ENCODE measurements around the gene NAPEPLD. TPM values are rescaled to one million over a fixed set of nuclear protein-coding genes. Genes with fewer than 3 reads are reported as not detected.
"Not testable (repeated sequence)": the region's sequence is repeated elsewhere in the genome, so short reads cannot be mapped to it uniquely, and the experiment has no call there.

The NAPEPLD gene
- polyA plus RNA-seq, 4 donors, result 8.9 to 62.0 (median 18.1) TPM

DNA sequence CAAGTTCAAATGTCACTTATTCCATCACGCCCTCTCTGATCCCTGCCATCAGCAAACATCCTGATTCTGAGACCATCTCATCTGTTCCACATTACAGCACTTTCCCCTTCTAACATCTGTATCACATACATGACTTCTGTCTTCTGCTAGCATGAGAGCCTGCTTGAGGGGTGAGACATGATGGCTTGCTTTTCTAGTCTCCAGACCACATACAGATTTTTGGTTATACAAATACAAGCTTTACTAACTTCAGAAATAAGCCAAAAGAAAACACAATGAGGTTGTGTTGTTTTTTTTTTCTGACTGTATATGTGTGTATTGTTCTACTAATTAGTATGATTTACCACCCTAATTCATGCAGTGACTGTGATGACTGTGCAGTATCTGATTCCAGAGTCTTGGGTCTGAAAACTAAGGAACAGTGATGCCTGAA, 34.3 kb downstream of the NAPEPLD start:
- WGBS, 3 donors, result 85 to 94% (median 91%) methylated on average over 1 of the region's 1 CpG
- H3K4me1 ChIP-seq (ENCODE audit: control insufficient read depth in 3 of 3, insufficient read depth in 2 of 3, low read depth in 1 of 3, low read length in 2 of 3), result no peaks in the 10 kb centered on the region
- DNase-seq (no peak), FAIRE-seq (no peak)
- no peaks in the 10 kb centered on the region for H3K27me3 ChIP-seq (ENCODE audit: control insufficient read depth in 3 of 3, insufficient read depth in 3 of 3, low read length in 3 of 3)
- no peak overlapping the region for H3K4me3 ChIP-seq (ENCODE audit: low read depth in 1 of 3, low read length in 3 of 3)
- no peaks in the 10 kb centered on the region for H3K9me3 ChIP-seq (ENCODE audit: control insufficient read depth in 2 of 2, insufficient read depth in 1 of 2, low read depth in 1 of 2, low read length in 1 of 2)
- H3K27ac ChIP-seq (ENCODE audit: low read depth in 1 of 3, low read length in 2 of 3), result no peak overlapping the region
- peaks cover 2 to 19% (median 7%) of the 10 kb centered on the region in 3 donors for H3K36me3 ChIP-seq (ENCODE audit: control insufficient read depth in 3 of 3, insufficient read depth in 2 of 3, low read depth in 1 of 3, low read length in 3 of 3)

GRCh38 chr7:103113164-103113563, 35.7 kb downstream of the NAPEPLD start:
- DNase-seq (no peak), FAIRE-seq (no peak)
- WGBS, 3 donors, result 95 to 97% (median 96%) methylated on average over 2 of the region's 2 CpGs
- Histone ChIP-seq H3K27ac (ENCODE audit: low read depth in 1 of 3, low read length in 2 of 3) (no peak overlapping the region), H3K9me3 (ENCODE audit: control insufficient read depth in 2 of 2, insufficient read depth in 1 of 2, low read depth in 1 of 2, low read length in 1 of 2) (no peaks in the 10 kb centered on the region), H3K4me1 (ENCODE audit: control insufficient read depth in 3 of 3, insufficient read depth in 2 of 3, low read depth in 1 of 3, low read length in 2 of 3) (no peaks in the 10 kb centered on the region), H3K27me3 (ENCODE audit: control insufficient read depth in 3 of 3, insufficient read depth in 3 of 3, low read length in 3 of 3) (no peaks in the 10 kb centered on the region), H3K36me3 (ENCODE audit: control insufficient read depth in 3 of 3, insufficient read depth in 2 of 3, low read depth in 1 of 3, low read length in 3 of 3) (peaks cover 2 to 19% (median 4%) of the 10 kb centered on the region in 3 donors), H3K4me3 (ENCODE audit: low read depth in 1 of 3, low read length in 3 of 3) (no peak overlapping the region)

- H3K27me3 ChIP-seq (ENCODE audit: control insufficient read depth in 3 of 3, insufficient read depth in 3 of 3, low read length in 3 of 3); H3K27ac ChIP-seq (ENCODE audit: low read depth in 1 of 3, low read length in 2 of 3); H3K4me3 ChIP-seq (ENCODE audit: low read depth in 1 of 3, low read length in 3 of 3); H3K9me3 ChIP-seq (ENCODE audit: control insufficient read depth in 2 of 2, insufficient read depth in 1 of 2, low read depth in 1 of 2, low read length in 1 of 2); FAIRE-seq; H3K4me1 ChIP-seq (ENCODE audit: control insufficient read depth in 3 of 3, insufficient read depth in 2 of 3, low read depth in 1 of 3, low read length in 2 of 3); DNase-seq: not testable (repeated sequence)
- peaks cover 0 to 18% (median 11%) of the 10 kb centered on the region in 3 donors for H3K36me3 ChIP-seq (ENCODE audit: control insufficient read depth in 3 of 3, insufficient read depth in 2 of 3, low read depth in 1 of 3, low read length in 3 of 3)
- 65 to 92% (median 83%) methylated on average over 6 of the region's 6 CpGs for WGBS, 3 donors
Measured at GRCh38 chr7:103106703-103107070, 42.2 kb downstream of the NAPEPLD start.

- no peaks in the 10 kb centered on the region for H3K27me3 ChIP-seq (ENCODE audit: control insufficient read depth in 3 of 3, insufficient read depth in 3 of 3, low read length in 3 of 3)
- H3K4me3 ChIP-seq (ENCODE audit: low read depth in 1 of 3, low read length in 3 of 3), result no peak overlapping the region
- H3K4me1 ChIP-seq (ENCODE audit: control insufficient read depth in 3 of 3, insufficient read depth in 2 of 3, low read depth in 1 of 3, low read length in 2 of 3), result peaks cover 0 to 3% (median 0%) of the 10 kb centered on the region in 3 donors
- no peak for DNase-seq
- H3K9me3 ChIP-seq (ENCODE audit: control insufficient read depth in 2 of 2, insufficient read depth in 1 of 2, low read depth in 1 of 2, low read length in 1 of 2), result no peaks in the 10 kb centered on the region
- 72 to 92% (median 88%) methylated on average over 12 of the region's 12 CpGs for WGBS, 3 donors
- no peak overlapping the region for H3K27ac ChIP-seq (ENCODE audit: low read depth in 1 of 3, low read length in 2 of 3)
- no peak for FAIRE-seq
- H3K36me3 ChIP-seq (ENCODE audit: control insufficient read depth in 3 of 3, insufficient read depth in 2 of 3, low read depth in 1 of 3, low read length in 3 of 3), result peaks cover 0 to 18% (median 11%) of the 10 kb centered on the region in 3 donors
Measured at GRCh38 chr7:103106005-103106702, 42.7 kb downstream of the NAPEPLD start.

DNA sequence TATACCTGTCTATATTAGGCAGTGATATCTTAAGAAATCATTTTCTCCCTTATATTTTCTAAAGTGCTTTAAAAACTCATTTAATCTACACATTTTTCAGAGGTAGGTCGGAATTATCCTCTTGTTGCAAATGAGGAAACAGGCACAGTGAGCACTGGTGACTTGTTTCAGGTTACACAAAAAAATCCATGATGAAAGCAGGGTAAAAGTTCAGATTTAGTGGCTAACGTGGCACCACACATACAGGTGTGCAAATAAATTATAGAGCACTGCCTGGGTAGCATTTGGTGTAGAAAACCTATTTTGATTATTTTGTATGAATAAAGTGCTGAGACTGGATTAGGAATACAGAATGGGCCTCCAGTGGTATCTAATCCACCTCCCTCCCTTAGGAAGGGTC, 47.4 kb downstream of the NAPEPLD start:
- no peak for DNase-seq
- peaks cover 0 to 20% (median 14%) of the 10 kb centered on the region in 3 donors for H3K36me3 ChIP-seq (ENCODE audit: control insufficient read depth in 3 of 3, insufficient read depth in 2 of 3, low read depth in 1 of 3, low read length in 3 of 3)
- peaks cover 0 to 3% (median 0%) of the 10 kb centered on the region in 3 donors for H3K4me1 ChIP-seq (ENCODE audit: control insufficient read depth in 3 of 3, insufficient read depth in 2 of 3, low read depth in 1 of 3, low read length in 2 of 3)
- no peak for FAIRE-seq
- no peaks in the 10 kb centered on the region for H3K27me3 ChIP-seq (ENCODE audit: control insufficient read depth in 3 of 3, insufficient read depth in 3 of 3, low read length in 3 of 3)
- H3K9me3 ChIP-seq (ENCODE audit: control insufficient read depth in 2 of 2, insufficient read depth in 1 of 2, low read depth in 1 of 2, low read length in 1 of 2), result no peaks in the 10 kb centered on the region
- H3K27ac ChIP-seq (ENCODE audit: low read depth in 1 of 3, low read length in 2 of 3), result no peak overlapping the region
- WGBS, 3 donors, result 41 to 61% (median 42%) methylated on average over 2 of the region's 2 CpGs
- H3K4me3 ChIP-seq (ENCODE audit: low read depth in 1 of 3, low read length in 3 of 3), result no peak overlapping the region

GRCh38 chr7:103100348-103100747, 48.6 kb downstream of the NAPEPLD start:
- 62 to 73% (median 67%) methylated on average over 3 of the region's 3 CpGs for WGBS, 3 donors
- H3K27ac ChIP-seq (ENCODE audit: low read depth in 1 of 3, low read length in 2 of 3), result no peak overlapping the region
- no peak for FAIRE-seq

DNA sequence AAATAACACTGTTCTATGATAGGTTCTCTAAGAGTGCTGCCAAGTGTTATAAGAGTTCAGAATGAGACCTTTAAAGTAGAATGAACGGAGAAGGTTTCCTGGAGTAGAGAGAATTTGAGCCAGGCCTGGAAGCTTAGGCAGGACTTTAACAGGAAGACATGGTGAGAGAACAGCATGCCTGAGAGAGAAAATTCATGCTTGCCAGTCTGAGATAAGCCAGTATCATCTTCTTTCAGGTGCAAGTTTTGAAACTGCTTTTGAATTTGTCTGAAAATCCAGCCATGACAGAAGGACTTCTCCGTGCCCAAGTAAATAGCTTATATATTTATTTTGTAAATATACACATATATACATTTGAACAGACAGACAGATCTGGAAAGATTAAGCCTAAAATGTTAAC, 51.9 kb downstream of the NAPEPLD start:
- Histone ChIP-seq H3K9me3 (ENCODE audit: control insufficient read depth in 2 of 2, insufficient read depth in 1 of 2, low read depth in 1 of 2, low read length in 1 of 2) (no peaks in the 10 kb centered on the region), H3K27ac (ENCODE audit: low read depth in 1 of 3, low read length in 2 of 3) (no peak overlapping the region), H3K27me3 (ENCODE audit: control insufficient read depth in 3 of 3, insufficient read depth in 3 of 3, low read length in 3 of 3) (no peaks in the 10 kb centered on the region), H3K4me1 (ENCODE audit: control insufficient read depth in 3 of 3, insufficient read depth in 2 of 3, low read depth in 1 of 3, low read length in 2 of 3) (no peaks in the 10 kb centered on the region), H3K4me3 (ENCODE audit: low read depth in 1 of 3, low read length in 3 of 3) (no peak overlapping the region), H3K36me3 (ENCODE audit: control insufficient read depth in 3 of 3, insufficient read depth in 2 of 3, low read depth in 1 of 3, low read length in 3 of 3) (peaks cover 2 to 11% (median 10%) of the 10 kb centered on the region in 3 donors)
- WGBS, 3 donors, result 92 to 99% (median 93%) methylated on average over 2 of the region's 2 CpGs
- DNase-seq, result no peak
- no peak for FAIRE-seq

More at GRCh38 chr7:103100348-103100747, 48.6 kb downstream of the NAPEPLD start:
- Histone ChIP-seq H3K36me3 (ENCODE audit: control insufficient read depth in 3 of 3, insufficient read depth in 2 of 3, low read depth in 1 of 3, low read length in 3 of 3) (peaks cover 0 to 20% (median 9%) of the 10 kb centered on the region in 3 donors), H3K4me3 (ENCODE audit: low read depth in 1 of 3, low read length in 3 of 3) (no peak overlapping the region), H3K4me1 (ENCODE audit: control insufficient read depth in 3 of 3, insufficient read depth in 2 of 3, low read depth in 1 of 3, low read length in 2 of 3) (no peaks in the 10 kb centered on the region), H3K9me3 (ENCODE audit: control insufficient read depth in 2 of 2, insufficient read depth in 1 of 2, low read depth in 1 of 2, low read length in 1 of 2) (no peaks in the 10 kb centered on the region), H3K27me3 (ENCODE audit: control insufficient read depth in 3 of 3, insufficient read depth in 3 of 3, low read length in 3 of 3) (no peaks in the 10 kb centered on the region)
- no peak for DNase-seq

DNA sequence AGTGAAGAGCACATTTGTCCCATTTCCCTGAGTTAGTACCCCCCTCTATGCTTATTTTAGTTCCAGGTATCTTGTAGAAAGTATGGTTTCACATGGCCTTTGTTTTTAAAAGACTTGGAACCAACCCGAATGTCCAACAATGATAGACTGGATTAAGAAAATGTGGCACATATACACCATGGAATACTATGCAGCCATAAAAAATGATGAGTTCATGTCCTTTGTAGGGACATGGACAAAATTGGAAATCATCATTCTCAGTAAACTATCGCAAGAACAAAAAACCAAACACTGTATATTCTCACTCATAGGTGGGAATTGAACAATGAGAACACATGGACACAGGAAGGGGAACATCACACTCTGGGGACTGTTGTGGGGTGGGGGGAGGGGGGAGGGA, 53.3 kb downstream of the NAPEPLD start:
- H3K9me3 ChIP-seq (ENCODE audit: control insufficient read depth in 2 of 2, insufficient read depth in 1 of 2, low read depth in 1 of 2, low read length in 1 of 2); H3K27me3 ChIP-seq (ENCODE audit: control insufficient read depth in 3 of 3, insufficient read depth in 3 of 3, low read length in 3 of 3); DNase-seq; H3K27ac ChIP-seq (ENCODE audit: low read depth in 1 of 3, low read length in 2 of 3); FAIRE-seq; H3K4me1 ChIP-seq (ENCODE audit: control insufficient read depth in 3 of 3, insufficient read depth in 2 of 3, low read depth in 1 of 3, low read length in 2 of 3); H3K4me3 ChIP-seq (ENCODE audit: low read depth in 1 of 3, low read length in 3 of 3): not testable (repeated sequence)
- WGBS, 3 donors, result 95 to 100% (median 96%) methylated on average over 2 of the region's 2 CpGs
- peaks cover 2 to 17% (median 8%) of the 10 kb centered on the region in 3 donors for H3K36me3 ChIP-seq (ENCODE audit: control insufficient read depth in 3 of 3, insufficient read depth in 2 of 3, low read depth in 1 of 3, low read length in 3 of 3)

GRCh38 chr7:103094102-103094501, 54.8 kb downstream of the NAPEPLD start:
- DNase-seq, result peak; percentile 4 to 9
- Histone ChIP-seq H3K4me3 (ENCODE audit: low read depth in 1 of 3, low read length in 3 of 3) (no peak overlapping the region), H3K36me3 (ENCODE audit: control insufficient read depth in 3 of 3, insufficient read depth in 2 of 3, low read depth in 1 of 3, low read length in 3 of 3) (peaks cover 2 to 21% (median 6%) of the 10 kb centered on the region in 3 donors), H3K9me3 (ENCODE audit: control insufficient read depth in 2 of 2, insufficient read depth in 1 of 2, low read depth in 1 of 2, low read length in 1 of 2) (no peaks in the 10 kb centered on the region), H3K4me1 (ENCODE audit: control insufficient read depth in 3 of 3, insufficient read depth in 2 of 3, low read depth in 1 of 3, low read length in 2 of 3) (no peaks in the 10 kb centered on the region), H3K27ac (ENCODE audit: low read depth in 1 of 3, low read length in 2 of 3) (no peak overlapping the region), H3K27me3 (ENCODE audit: control insufficient read depth in 3 of 3, insufficient read depth in 3 of 3, low read length in 3 of 3) (no peaks in the 10 kb centered on the region)
- no peak for FAIRE-seq
- WGBS, 3 donors, result 28 to 58% (median 41%) methylated on average over 3 of the region's 3 CpGs

Measured in small intestine (tissue), 7 donors.